ENCODE measurements around the gene ITPR3. TPM values are rescaled to one million over a fixed set of nuclear protein-coding genes. Genes with fewer than 3 reads are reported as not detected.

The ITPR3 gene
- total and polyA plus RNA-seq, 2 donors (not counting 3 experiments of a cell fraction or from before 2014, with no cell fraction given) = 28.8 to 52.2 TPM

DNA sequence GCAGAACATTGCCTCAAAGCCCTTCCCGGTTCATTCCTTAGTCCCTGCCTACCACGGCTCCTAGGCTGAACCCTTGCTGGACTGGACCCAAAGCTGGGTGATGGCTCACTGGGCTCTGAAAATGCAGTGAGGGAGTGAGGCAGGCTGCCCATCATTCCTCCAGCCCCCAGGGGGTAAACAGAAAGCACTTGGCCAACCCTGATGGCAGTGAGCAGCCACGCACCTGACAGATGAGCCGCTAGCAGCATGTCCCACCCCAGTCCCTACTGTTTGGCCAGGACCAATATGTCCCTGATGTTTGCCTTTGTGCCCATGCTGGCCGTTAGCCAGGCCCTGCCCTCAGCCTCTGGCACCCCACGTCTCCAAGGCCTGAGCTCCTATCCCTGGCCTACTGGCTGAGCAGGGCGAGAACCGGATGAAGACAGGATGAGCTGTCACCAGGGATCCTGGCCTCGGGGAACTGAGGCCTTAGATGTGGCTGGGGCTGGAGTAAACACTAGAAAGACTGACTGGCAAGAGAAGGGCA is 21.6 kb upstream of the ITPR3 start:
- no TSS peak for BruUV-seq (replicated peaks)
- TF ChIP-seq MAX (IDR thresholded peaks at IDR 0.05; ENCODE audit: insufficient read depth, insufficient read length) (no peak), GATA2 (IDR thresholded peaks at IDR 0.05; ENCODE audit: insufficient read depth, insufficient read length, low read depth, low read length) (no peak), FOS (IDR thresholded peaks at IDR 0.05; ENCODE audit: borderline replicate concordance, insufficient read depth, low read length) (no peak), JUN (IDR thresholded peaks at IDR 0.05; ENCODE audit: borderline replicate concordance, insufficient read depth, insufficient read length, low read depth) (no peak), POLR2AphosphoS5 (IDR thresholded peaks at IDR 0.05; ENCODE audit: insufficient read depth, low read depth, low read length) (no peak), POLR2A (IDR thresholded peaks at IDR 0.05; ENCODE audit: low read depth, low read length) (no peak), MYC (IDR thresholded peaks at IDR 0.05; ENCODE audit: low read depth, low read length) (no peak), EZH2 (IDR thresholded peaks at IDR 0.05; ENCODE audit: borderline replicate concordance, low read depth, low read length, severe bottlenecking) (no peak)
- TF ChIP-seq, protein P1, sequence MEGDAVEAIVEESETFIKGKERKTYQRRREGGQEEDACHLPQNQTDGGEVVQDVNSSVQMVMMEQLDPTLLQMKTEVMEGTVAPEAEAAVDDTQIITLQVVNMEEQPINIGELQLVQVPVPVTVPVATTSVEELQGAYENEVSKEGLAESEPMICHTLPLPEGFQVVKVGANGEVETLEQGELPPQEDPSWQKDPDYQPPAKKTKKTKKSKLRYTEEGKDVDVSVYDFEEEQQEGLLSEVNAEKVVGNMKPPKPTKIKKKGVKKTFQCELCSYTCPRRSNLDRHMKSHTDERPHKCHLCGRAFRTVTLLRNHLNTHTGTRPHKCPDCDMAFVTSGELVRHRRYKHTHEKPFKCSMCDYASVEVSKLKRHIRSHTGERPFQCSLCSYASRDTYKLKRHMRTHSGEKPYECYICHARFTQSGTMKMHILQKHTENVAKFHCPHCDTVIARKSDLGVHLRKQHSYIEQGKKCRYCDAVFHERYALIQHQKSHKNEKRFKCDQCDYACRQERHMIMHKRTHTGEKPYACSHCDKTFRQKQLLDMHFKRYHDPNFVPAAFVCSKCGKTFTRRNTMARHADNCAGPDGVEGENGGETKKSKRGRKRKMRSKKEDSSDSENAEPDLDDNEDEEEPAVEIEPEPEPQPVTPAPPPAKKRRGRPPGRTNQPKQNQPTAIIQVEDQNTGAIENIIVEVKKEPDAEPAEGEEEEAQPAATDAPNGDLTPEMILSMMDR (IDR thresholded peaks at IDR 0.05; ENCODE audit: extremely low read depth in 1 of 2, insufficient read depth in 1 of 2, low read depth in 1 of 2, low read length in 2 of 2) = no peak
- ChIA-PET POLR2A (no interaction called here), CTCF (interaction anchor here (1.8 kb wide), 1 partner anchor 23 kb away, joined by 5 read pairs; no protein-coding TSS in a partner anchor)
- Histone ChIP-seq H3K27me3 (ENCODE audit: control insufficient read depth in 2 of 2, insufficient read depth in 2 of 2, low read length in 2 of 2) (no peaks in the 10 kb centered on the region), H4K20me1 (replicated peaks; ENCODE audit: control insufficient read depth, extremely low read depth, insufficient read depth, low read length) (no peaks in the 10 kb centered on the region), H3K4me2 (ENCODE audit: insufficient read depth, low read length) (no peak overlapping the region), H3K4me3 (replicated peaks in 1 of 3; ENCODE audit: insufficient read depth in 1 of 3, low read depth in 1 of 3, low read length in 3 of 3) (no peak overlapping the region), H3K27ac (ENCODE audit: insufficient read depth, low read depth, low read length) (no peak overlapping the region), H3K9me1 (replicated peaks; ENCODE audit: control insufficient read depth, extremely low read depth, insufficient read depth, low read length) (no peaks in the 10 kb centered on the region), H3K36me3 (ENCODE audit: control insufficient read depth in 2 of 2, extremely low read depth in 1 of 2, insufficient read depth in 2 of 2, low read length in 2 of 2) (no peaks in the 10 kb centered on the region), H3K4me1 (ENCODE audit: control insufficient read depth, extremely low read depth, insufficient read depth, low read length) (peaks cover 3% of the 10 kb centered on the region), H3K79me2 (ENCODE audit: control insufficient read depth, insufficient read depth, low read length) (no peaks in the 10 kb centered on the region), H3K9me3 (replicated peaks; ENCODE audit: control insufficient read depth, insufficient read depth, low read length) (no peaks in the 10 kb centered on the region), H3K9ac (replicated peaks; ENCODE audit: extremely low read depth, insufficient read depth, low read length) (no peak overlapping the region), H2AFZ (ENCODE audit: low read depth, low read length) (no peak overlapping the region)
- intact Hi-C loops (cut with micrococcal nuclease) (no loop called here), dilution Hi-C loops (cut with MboI; ENCODE audit: extremely low pct_ligation_motif_present, low sequenced_read_pairs) (no loop called here)
- DNase-seq (ENCODE audit: low read depth, low spot score) (no peak), FAIRE-seq (no peak)

Data from endothelial cell of umbilical vein (primary cell).